OCI-LY1 (cell line): ENCODE measurements around the gene PFN3.

Experiments used
- EZH2 ChIP-seq: fragments of 200-600 bp; sonication (generic), shearing (Covaris generic); IDR thresholded peaks from 2 replicates; pipeline ENCODE4 v1.8.0; 2017; ENCODE audit warnings: borderline replicate concordance, mixed run types, mild to moderate bottlenecking, antibody characterized with exemption, low read length, moderate library complexity, mixed read lengths
- TF ChIP-seq, protein P1 (sequence below): fragments of 200-600 bp; sonication (generic), shearing (Covaris generic); IDR thresholded peaks from 2 replicates; pipeline ENCODE4 v1.5.1; 2017; ENCODE audit warnings: mild to moderate bottlenecking, antibody characterized with exemption, low read length, moderate library complexity, mixed read lengths

DNA sequence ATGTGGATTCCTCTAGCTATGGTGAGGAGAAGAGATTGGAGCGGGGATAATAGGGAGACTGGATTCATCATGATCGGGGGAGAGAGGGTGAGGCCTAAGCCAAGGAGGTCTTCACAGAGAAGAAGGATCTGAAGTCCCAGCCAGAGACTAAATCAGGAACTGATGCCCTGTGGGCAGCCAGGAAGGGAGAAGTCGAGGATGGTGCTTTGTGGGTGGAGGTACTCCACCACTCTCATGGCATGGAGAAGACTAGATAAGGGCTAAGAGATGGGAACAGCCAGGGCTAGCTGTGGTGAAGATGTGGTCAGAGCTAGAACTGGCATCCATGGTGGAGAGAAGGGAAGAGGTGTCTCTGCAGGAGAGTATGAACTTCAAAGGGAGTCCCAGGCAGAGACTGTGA is 45.8 kb downstream of the PFN3 start:
- TF ChIP-seq, protein P1, sequence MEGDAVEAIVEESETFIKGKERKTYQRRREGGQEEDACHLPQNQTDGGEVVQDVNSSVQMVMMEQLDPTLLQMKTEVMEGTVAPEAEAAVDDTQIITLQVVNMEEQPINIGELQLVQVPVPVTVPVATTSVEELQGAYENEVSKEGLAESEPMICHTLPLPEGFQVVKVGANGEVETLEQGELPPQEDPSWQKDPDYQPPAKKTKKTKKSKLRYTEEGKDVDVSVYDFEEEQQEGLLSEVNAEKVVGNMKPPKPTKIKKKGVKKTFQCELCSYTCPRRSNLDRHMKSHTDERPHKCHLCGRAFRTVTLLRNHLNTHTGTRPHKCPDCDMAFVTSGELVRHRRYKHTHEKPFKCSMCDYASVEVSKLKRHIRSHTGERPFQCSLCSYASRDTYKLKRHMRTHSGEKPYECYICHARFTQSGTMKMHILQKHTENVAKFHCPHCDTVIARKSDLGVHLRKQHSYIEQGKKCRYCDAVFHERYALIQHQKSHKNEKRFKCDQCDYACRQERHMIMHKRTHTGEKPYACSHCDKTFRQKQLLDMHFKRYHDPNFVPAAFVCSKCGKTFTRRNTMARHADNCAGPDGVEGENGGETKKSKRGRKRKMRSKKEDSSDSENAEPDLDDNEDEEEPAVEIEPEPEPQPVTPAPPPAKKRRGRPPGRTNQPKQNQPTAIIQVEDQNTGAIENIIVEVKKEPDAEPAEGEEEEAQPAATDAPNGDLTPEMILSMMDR: no peak
- TF ChIP-seq EZH2: no peak
